ENCODE data around the gene DOCK3.
"Not testable (repeated sequence)": the region's sequence is repeated elsewhere in the genome, so short reads cannot be mapped to it uniquely, and the experiment has no call there.

The DOCK3 gene

GRCh38 chr3:51386852-51387229, 712.1 kb downstream of the DOCK3 start:
- DNase-seq (no peak), ATAC-seq (no peak)
- peak overlapping the region; percentile 92 to 98 for H3K4me3 Mint-ChIP-seq
- H3K4me1 Mint-ChIP-seq = peaks cover 69% of the 10 kb centered on the region
- H3K27me3 Mint-ChIP-seq = no peaks in the 10 kb centered on the region
- H3K27ac Mint-ChIP-seq = peak overlapping the region in 1 of 2 donors; percentile 99
- no peaks in the 10 kb centered on the region for H3K9me3 Mint-ChIP-seq

GRCh38 chr3:51387281-51387680, 712.6 kb downstream of the DOCK3 start:
- Mint-ChIP-seq H3K4me3 (peak overlapping the region; percentile 92 to 98), H3K27ac (peak overlapping the region in 1 of 2 donors; percentile 30), H3K4me1 (peaks cover 71% of the 10 kb centered on the region)
- not testable (repeated sequence) for H3K27me3 Mint-ChIP-seq, H3K9me3 Mint-ChIP-seq, DNase-seq, ATAC-seq

GRCh38 chr3:51388286-51389029, 713.7 kb downstream of the DOCK3 start:
- Mint-ChIP-seq H3K27me3 (no peaks in the 10 kb centered on the region), H3K9me3 (no peaks in the 10 kb centered on the region), H3K4me1 (peaks cover 76% of the 10 kb centered on the region), H3K4me3 (no peak overlapping the region), H3K27ac (no peak overlapping the region)
- DNase-seq (no peak), ATAC-seq (no peak)

GRCh38 chr3:51389423-51390183, 714.9 kb downstream of the DOCK3 start:
- Mint-ChIP-seq H3K4me3 (no peak overlapping the region), H3K9me3 (no peaks in the 10 kb centered on the region), H3K27ac (peak overlapping the region; percentile 30 to 49), H3K27me3 (no peaks in the 10 kb centered on the region), H3K4me1 (peaks cover 78% of the 10 kb centered on the region)
- no peak for ATAC-seq
- DNase-seq = peak; percentile 49 to 61

GRCh38 chr3:51390246-51391074, 715.7 kb downstream of the DOCK3 start:
- DNase-seq (peak in 1 of 2 donors; percentile 15), ATAC-seq (peak; percentile 29)
- H3K27ac Mint-ChIP-seq = peak overlapping the region in 1 of 2 donors; percentile 42

GRCh38 chr3:51391075-51391565, 716.4 kb downstream of the DOCK3 start, which contains the start of gene RBM15B:
Gene RBM15B, plus strand, starts transcription at chr3:51391285. Its CDS starts 115 bp downstream, at chr3:51391400.
- H3K4me1 Mint-ChIP-seq = peaks cover 83% of the 10 kb centered on the region
- no peaks in the 10 kb centered on the region for H3K9me3 Mint-ChIP-seq
- peak; percentile 95 for ATAC-seq
- peak; percentile 97 to 98 for DNase-seq
- H3K4me3 Mint-ChIP-seq = peak within 1 kb of the TSS; percentile 82 to 86
- H3K27ac Mint-ChIP-seq = peak within 1 kb of the TSS; percentile 96 to 97
- H3K27me3 Mint-ChIP-seq = no peaks in the 10 kb centered on the region

More at GRCh38 chr3:51390246-51391074, 715.7 kb downstream of the DOCK3 start:
- Mint-ChIP-seq H3K9me3 (no peaks in the 10 kb centered on the region), H3K4me1 (peaks cover 86% of the 10 kb centered on the region), H3K4me3 (peak overlapping the region; percentile 66 to 79), H3K27me3 (no peaks in the 10 kb centered on the region)

- H3K27me3 Mint-ChIP-seq = no peaks in the 10 kb centered on the region
- DNase-seq (peak; percentile 51 to 55), ATAC-seq (peak; percentile 18)
- H3K4me3 Mint-ChIP-seq = peak overlapping the region; percentile 82 to 86
- H3K27ac Mint-ChIP-seq = peak overlapping the region; percentile 96 to 97
- peaks cover 83% of the 10 kb centered on the region for H3K4me1 Mint-ChIP-seq
- no peaks in the 10 kb centered on the region for H3K9me3 Mint-ChIP-seq
Measured at GRCh38 chr3:51391566-51392354, 717.0 kb downstream of the DOCK3 start.

GRCh38 chr3:51392355-51393133, 717.8 kb downstream of the DOCK3 start:
- H3K4me3 Mint-ChIP-seq = peak overlapping the region; percentile 82 to 86
- H3K27ac Mint-ChIP-seq = peak overlapping the region; percentile 96 to 97
- H3K9me3 Mint-ChIP-seq = no peaks in the 10 kb centered on the region
- ATAC-seq = no peak
- H3K27me3 Mint-ChIP-seq = no peaks in the 10 kb centered on the region
- no peak for DNase-seq
- peaks cover 81% of the 10 kb centered on the region for H3K4me1 Mint-ChIP-seq

GRCh38 chr3:51393134-51393495, 718.4 kb downstream of the DOCK3 start:
- Mint-ChIP-seq H3K27ac (peak overlapping the region; percentile 69 to 87), H3K9me3 (no peaks in the 10 kb centered on the region), H3K4me1 (peaks cover 76% of the 10 kb centered on the region), H3K4me3 (peak overlapping the region; percentile 82 to 86), H3K27me3 (no peaks in the 10 kb centered on the region)
- DNase-seq = no peak
- ATAC-seq = no peak

GRCh38 chr3:51393564-51393963, 718.8 kb downstream of the DOCK3 start:
- Mint-ChIP-seq H3K4me1 (peaks cover 71% of the 10 kb centered on the region), H3K9me3 (no peaks in the 10 kb centered on the region), H3K4me3 (peak overlapping the region; percentile 54 to 86), H3K27ac (peak overlapping the region in 1 of 2 donors; percentile 87), H3K27me3 (no peaks in the 10 kb centered on the region)
- no peak for DNase-seq
- ATAC-seq = no peak

- Mint-ChIP-seq H3K27ac (peak overlapping the region in 1 of 2 donors; percentile 89), H3K4me3 (peak overlapping the region; percentile 8 to 53), H3K27me3 (no peaks in the 10 kb centered on the region), H3K4me1 (peaks cover 62% of the 10 kb centered on the region), H3K9me3 (no peaks in the 10 kb centered on the region)
- no peak for DNase-seq
- ATAC-seq = no peak
Measured at GRCh38 chr3:51394541-51394940, 719.8 kb downstream of the DOCK3 start.

GRCh38 chr3:51395493-51396213, 720.9 kb downstream of the DOCK3 start:
- Mint-ChIP-seq H3K9me3 (no peaks in the 10 kb centered on the region), H3K27me3 (no peaks in the 10 kb centered on the region), H3K4me3 (no peak overlapping the region), H3K4me1 (peaks cover 50% of the 10 kb centered on the region), H3K27ac (peak overlapping the region; percentile 84 to 94)
- DNase-seq (no peak), ATAC-seq (no peak)

- DNase-seq (peak in 1 of 2 donors; percentile 5), ATAC-seq (no peak)
- H3K4me1 Mint-ChIP-seq = peaks cover 49% of the 10 kb centered on the region
- no peaks in the 10 kb centered on the region for H3K27me3 Mint-ChIP-seq
- peak overlapping the region; percentile 81 to 87 for H3K27ac Mint-ChIP-seq
- H3K9me3 Mint-ChIP-seq = no peaks in the 10 kb centered on the region
- H3K4me3 Mint-ChIP-seq = no peak overlapping the region
Measured at GRCh38 chr3:51396401-51396800, 721.7 kb downstream of the DOCK3 start.
